ENCODE data around the gene UNC93B1. TPM values are rescaled to one million over a fixed set of nuclear protein-coding genes. Genes with fewer than 3 reads are reported as not detected.

Gene UNC93B1
- polyA plus RNA-seq (2013, experiment 1 of 2): 4.9 TPM
- polyA plus RNA-seq (2013, experiment 2 of 2): 4.6 TPM

DNA sequence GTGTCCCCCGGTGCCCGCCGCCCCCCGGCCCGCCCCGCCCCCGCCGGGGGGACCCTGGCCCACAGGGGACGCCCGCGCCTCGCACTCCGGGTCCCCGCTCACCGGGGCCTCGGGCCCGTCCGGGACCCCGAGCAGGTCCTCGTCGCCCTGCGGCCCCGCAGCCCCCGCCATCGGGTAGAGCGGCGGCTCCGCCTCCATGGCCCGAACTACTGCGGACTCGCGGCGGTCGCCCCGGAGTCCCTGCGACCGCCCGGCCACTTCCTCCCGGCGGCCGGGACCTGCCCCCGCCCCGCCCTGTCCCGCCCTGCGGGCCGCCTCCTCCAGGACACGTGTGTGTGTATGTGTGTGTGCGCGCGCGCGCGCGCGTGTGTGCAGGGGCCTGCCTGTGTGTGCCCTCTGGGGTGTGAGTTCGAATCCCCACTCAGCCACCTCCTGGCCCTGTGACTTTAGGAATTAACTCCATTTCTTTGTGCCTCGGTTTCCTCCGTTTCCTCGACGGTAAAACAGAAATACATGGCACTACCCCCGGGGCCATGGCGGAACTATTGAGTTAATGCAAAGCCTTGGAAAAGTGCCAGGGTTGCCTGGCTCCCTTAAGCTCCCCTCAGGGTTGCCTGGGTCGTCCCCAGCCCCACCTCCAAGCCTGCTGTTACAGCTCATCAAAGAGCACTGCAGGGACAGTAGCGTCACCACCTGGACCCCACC lies at the start of gene UNC93B1:
Gene UNC93B1 (minus strand): TSS at position 252 of the 705 bp plus-strand sequence. CDS start 54 bp downstream, at position 198.
- Histone ChIP-seq H3K27ac (replicated peaks; ENCODE audit: low read length) (no peak within 1 kb of the TSS), H3K18ac (ENCODE audit: low read length) (peak within 1 kb of the TSS; percentile 95), H2AFZ (ENCODE audit: low read length) (peak within 1 kb of the TSS; percentile 71), H4K91ac (ENCODE audit: low read depth, low read length, poor library complexity) (peak within 1 kb of the TSS; percentile 53), H3K9me3 (replicated peaks in 1 of 2; ENCODE audit: control insufficient read depth in 2 of 2, insufficient read depth in 1 of 2, low read depth in 1 of 2, low read length in 2 of 2) (no peaks in the 10 kb centered on the region), H3K14ac (ENCODE audit: low read length) (peak within 1 kb of the TSS; percentile 89), H3K27me3 (ENCODE audit: control insufficient read depth in 3 of 3, insufficient read depth in 3 of 3, low read depth in 1 of 3, low read length in 3 of 3) (peaks cover 0 to 12% (median 0%) of the 10 kb centered on the region in 3 experiments), H3K23ac (ENCODE audit: low read depth, low read length, poor library complexity) (peak within 1 kb of the TSS; percentile 95), H2BK120ac (ENCODE audit: low read depth, low read length) (peak within 1 kb of the TSS; percentile 91), H2BK5ac (ENCODE audit: low read length) (no peak within 1 kb of the TSS), H3K36me3 (replicated peaks in 1 of 2; ENCODE audit: control insufficient read depth in 2 of 2, insufficient read depth in 2 of 2, low read length in 2 of 2) (no peaks in the 10 kb centered on the region), H2BK12ac (ENCODE audit: low read length) (peak within 1 kb of the TSS; percentile 99), H3K79me1 (ENCODE audit: low read depth, low read length) (peaks cover 6% of the 10 kb centered on the region), H2AK5ac (ENCODE audit: low read depth, low read length) (peak within 1 kb of the TSS; percentile 97), H3K4me3 (ENCODE audit: low read length in 2 of 2) (peak within 1 kb of the TSS; percentile 37 to 86), H3K4me1 (ENCODE audit: control insufficient read depth in 2 of 2, insufficient read depth in 1 of 2, low read depth in 1 of 2, low read length in 2 of 2) (peaks cover 11 to 18% of the 10 kb centered on the region in 2 donors), H2BK15ac (ENCODE audit: low read length) (peak within 1 kb of the TSS; percentile 100), H3K4me2 (ENCODE audit: insufficient read depth, low read length, poor library complexity, severe bottlenecking) (peak within 1 kb of the TSS; percentile 94), H3K9ac (ENCODE audit: low read depth, low read length, poor library complexity) (peak within 1 kb of the TSS; percentile 81), H3K4ac (ENCODE audit: low read length) (peak within 1 kb of the TSS; percentile 58), H4K8ac (ENCODE audit: low read depth, low read length) (peak within 1 kb of the TSS; percentile 65)
- no CpG with 5 or more reads among the region's 64 CpGs for WGBS, 2 donors (ENCODE audit: extremely low coverage in 2 of 2, insufficient read length in 2 of 2, insufficient replicate concordance in 1 of 2)
- DNase-seq (ENCODE audit: low spot score): peak; percentile 47

- Histone ChIP-seq H3K4me2 (ENCODE audit: insufficient read depth, low read length, poor library complexity, severe bottlenecking) (no peak overlapping the region), H3K27ac (replicated peaks; ENCODE audit: low read length) (no peak overlapping the region), H4K91ac (ENCODE audit: low read depth, low read length, poor library complexity) (no peak overlapping the region), H3K4me3 (ENCODE audit: low read length in 2 of 2) (no peak overlapping the region), H3K79me1 (ENCODE audit: low read depth, low read length) (peaks cover 2% of the 10 kb centered on the region), H3K4me1 (ENCODE audit: control insufficient read depth in 2 of 2, insufficient read depth in 1 of 2, low read depth in 1 of 2, low read length in 2 of 2) (peaks cover 0 to 3% of the 10 kb centered on the region in 2 donors), H3K9me3 (replicated peaks in 1 of 2; ENCODE audit: control insufficient read depth in 2 of 2, insufficient read depth in 1 of 2, low read depth in 1 of 2, low read length in 2 of 2) (peaks cover 0 to 2% of the 10 kb centered on the region in 2 donors), H2BK15ac (ENCODE audit: low read length) (no peak overlapping the region), H2BK12ac (ENCODE audit: low read length) (no peak overlapping the region), H3K14ac (ENCODE audit: low read length) (no peak overlapping the region), H3K9ac (ENCODE audit: low read depth, low read length, poor library complexity) (no peak overlapping the region), H2BK5ac (ENCODE audit: low read length) (no peak overlapping the region), H3K23ac (ENCODE audit: low read depth, low read length, poor library complexity) (peak overlapping the region; percentile 69), H3K36me3 (replicated peaks in 1 of 2; ENCODE audit: control insufficient read depth in 2 of 2, insufficient read depth in 2 of 2, low read length in 2 of 2) (peaks cover 0 to 7% of the 10 kb centered on the region in 2 donors), H4K8ac (ENCODE audit: low read depth, low read length) (no peak overlapping the region), H3K18ac (ENCODE audit: low read length) (peak overlapping the region; percentile 11), H3K4ac (ENCODE audit: low read length) (no peak overlapping the region), H2BK120ac (ENCODE audit: low read depth, low read length) (no peak overlapping the region), H2AK5ac (ENCODE audit: low read depth, low read length) (no peak overlapping the region), H3K27me3 (ENCODE audit: control insufficient read depth in 3 of 3, insufficient read depth in 3 of 3, low read depth in 1 of 3, low read length in 3 of 3) (no peaks in the 10 kb centered on the region), H2AFZ (ENCODE audit: low read length) (no peak overlapping the region)
- no CpG with 5 or more reads among the region's 9 CpGs for WGBS, 2 donors (ENCODE audit: extremely low coverage in 2 of 2, insufficient read length in 2 of 2, insufficient replicate concordance in 1 of 2)
- no peak for DNase-seq (ENCODE audit: low spot score)
These were observed 49.2 kb upstream of the UNC93B1 start for GRCh38 chr11:68053117-68053516.

DNA sequence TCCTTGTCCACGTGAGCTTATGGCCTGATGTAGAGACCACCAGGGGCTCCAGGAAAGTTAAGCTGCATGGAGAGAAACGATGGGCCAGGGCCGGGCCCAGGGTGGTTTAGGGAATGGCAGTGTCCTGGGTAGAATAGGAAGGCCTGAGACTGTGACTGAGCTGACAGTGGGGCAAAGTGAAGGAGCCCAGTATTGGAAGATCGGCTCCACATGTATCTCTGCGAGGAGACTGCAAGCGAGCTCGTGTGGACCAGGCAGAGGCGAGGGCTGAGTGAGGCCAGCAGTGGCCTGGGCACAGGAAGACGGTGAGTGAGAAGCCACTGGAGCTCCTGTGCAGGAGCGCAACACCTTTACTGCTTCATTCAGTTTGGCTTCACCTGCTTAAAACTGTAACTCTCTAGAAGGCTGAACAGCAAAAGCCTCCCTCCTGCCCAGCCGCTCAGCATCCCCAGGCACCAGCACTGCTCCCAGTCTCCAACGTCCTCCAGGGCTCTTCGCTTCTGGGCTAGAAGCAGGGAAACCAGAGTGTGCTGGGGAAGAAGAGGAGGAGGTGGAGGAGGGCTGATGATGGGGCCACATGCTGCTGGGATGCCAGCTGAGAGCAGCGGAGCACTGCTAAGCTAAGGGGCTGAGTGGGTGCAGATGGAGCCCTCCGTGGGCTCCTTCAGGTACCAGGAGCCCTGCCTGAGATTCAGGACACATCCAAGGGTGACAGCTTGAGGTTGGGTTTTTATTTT lies 48.4 kb upstream of the UNC93B1 start:
- H2AK5ac ChIP-seq (ENCODE audit: low read depth, low read length): no peak overlapping the region
- no peak overlapping the region for H3K27ac ChIP-seq (replicated peaks; ENCODE audit: low read length)
- H3K14ac ChIP-seq (ENCODE audit: low read length): no peak overlapping the region
- H3K79me1 ChIP-seq (ENCODE audit: low read depth, low read length): peaks cover 2% of the 10 kb centered on the region
- DNase-seq (ENCODE audit: low spot score): no peak
- no CpG with 5 or more reads among the region's 15 CpGs for WGBS, 2 donors (ENCODE audit: extremely low coverage in 2 of 2, insufficient read length in 2 of 2, insufficient replicate concordance in 1 of 2)
- no peak overlapping the region for H3K18ac ChIP-seq (ENCODE audit: low read length)
- no peak overlapping the region for H2AFZ ChIP-seq (ENCODE audit: low read length)
- no peak overlapping the region for H4K91ac ChIP-seq (ENCODE audit: low read depth, low read length, poor library complexity)
- H3K36me3 ChIP-seq (replicated peaks in 1 of 2; ENCODE audit: control insufficient read depth in 2 of 2, insufficient read depth in 2 of 2, low read length in 2 of 2): no peaks in the 10 kb centered on the region
- no peak overlapping the region for H3K4me3 ChIP-seq (ENCODE audit: low read length in 2 of 2)
- H3K4ac ChIP-seq (ENCODE audit: low read length): no peak overlapping the region
- H3K9ac ChIP-seq (ENCODE audit: low read depth, low read length, poor library complexity): no peak overlapping the region
- H3K4me2 ChIP-seq (ENCODE audit: insufficient read depth, low read length, poor library complexity, severe bottlenecking): no peak overlapping the region
- H2BK5ac ChIP-seq (ENCODE audit: low read length): peak overlapping the region; percentile 56
- H3K23ac ChIP-seq (ENCODE audit: low read depth, low read length, poor library complexity): peak overlapping the region; percentile 35
- H3K9me3 ChIP-seq (replicated peaks in 1 of 2; ENCODE audit: control insufficient read depth in 2 of 2, insufficient read depth in 1 of 2, low read depth in 1 of 2, low read length in 2 of 2): peaks cover 0 to 2% of the 10 kb centered on the region in 2 donors
- no peak overlapping the region for H4K8ac ChIP-seq (ENCODE audit: low read depth, low read length)
- H3K27me3 ChIP-seq (ENCODE audit: control insufficient read depth in 3 of 3, insufficient read depth in 3 of 3, low read depth in 1 of 3, low read length in 3 of 3): no peaks in the 10 kb centered on the region
- peaks cover 0 to 3% of the 10 kb centered on the region in 2 donors for H3K4me1 ChIP-seq (ENCODE audit: control insufficient read depth in 2 of 2, insufficient read depth in 1 of 2, low read depth in 1 of 2, low read length in 2 of 2)
- H2BK12ac ChIP-seq (ENCODE audit: low read length): no peak overlapping the region
- H2BK15ac ChIP-seq (ENCODE audit: low read length): no peak overlapping the region
- no peak overlapping the region for H2BK120ac ChIP-seq (ENCODE audit: low read depth, low read length)
